Breast epithelium (tissue), 3 donors: ENCODE measurements around the gene NABP2.

Experiments
- CTCF ChIP-seq, 3 donors: fragments of 450-650 bp; IDR thresholded peaks; one replicate each; pipeline ENCODE4 v1.5.1; 2016 to 2017; ENCODE audit warnings: antibody characterized with exemption in 3 of 3, mild to moderate bottlenecking in 3 of 3, moderate library complexity in 3 of 3
- POLR2A ChIP-seq: fragments of 450-650 bp; IDR thresholded peaks from one replicate; pipeline ENCODE4 v1.6.1; 2016; ENCODE audit warnings: antibody characterized with exemption, mild to moderate bottlenecking, moderate library complexity

GRCh38 chr12:56252649-56253048 is 28.5 kb downstream of the NABP2 start:
- TF ChIP-seq POLR2A (no peak), CTCF (IDR thresholded peaks at IDR 0.05) (no peak)
